GM21529 (cell line): ENCODE data around the gene SH3TC2.

Experiments
- ATAC-seq: cut with Tn5 transposase; IDR thresholded peaks from one replicate; pipeline ENCODE4 v1.9.1; 2021; ENCODE audit not compliant: unreplicated experiment

The SH3TC2 gene

GRCh38 chr5:149030838-149031397 is 31.9 kb downstream of the SH3TC2 start:
- ATAC-seq = no peak

GRCh38 chr5:149030392-149030791 is 32.5 kb downstream of the SH3TC2 start:
- ATAC-seq = no peak

DNA sequence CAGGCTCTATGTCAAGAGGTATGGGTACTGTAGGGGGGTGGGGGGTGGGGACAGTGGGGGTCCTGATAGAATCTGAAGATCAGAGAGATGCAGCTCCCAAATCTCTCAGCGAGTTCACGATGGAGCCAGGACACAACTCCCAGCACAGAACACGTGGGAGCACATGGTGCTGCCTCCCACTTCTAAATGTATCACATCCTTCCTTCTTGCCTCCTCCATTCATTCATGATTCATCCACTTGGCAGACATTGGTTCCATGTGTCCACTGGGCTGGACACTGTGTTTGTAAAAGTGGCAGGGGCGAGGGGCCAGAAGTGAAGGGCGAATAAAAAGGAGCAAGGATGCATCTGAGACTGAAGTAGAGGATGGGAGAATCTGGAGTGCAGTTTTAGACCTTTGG is 33.9 kb downstream of the SH3TC2 start:
- ATAC-seq = no peak

DNA sequence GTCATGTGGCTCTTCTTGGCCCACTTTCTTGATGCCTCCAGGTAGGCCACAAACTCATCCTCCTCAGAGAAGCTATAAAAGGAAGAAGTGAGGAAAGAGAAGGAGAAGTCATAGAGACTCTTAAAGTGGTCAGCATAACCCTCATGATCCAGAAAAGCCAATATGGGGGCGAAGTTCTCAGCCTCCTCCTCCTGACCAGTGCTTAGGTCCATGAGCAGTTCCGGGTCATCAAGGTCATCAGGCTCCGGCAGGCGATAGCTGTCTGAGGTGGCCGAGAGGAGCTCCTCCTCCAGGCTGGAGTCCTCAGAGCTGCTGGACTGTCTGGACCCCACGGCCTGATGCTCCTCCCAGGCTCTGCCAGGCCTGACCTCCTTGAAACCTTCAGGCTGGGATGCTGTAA is 34.7 kb downstream of the SH3TC2 start:
- ATAC-seq = no peak

DNA sequence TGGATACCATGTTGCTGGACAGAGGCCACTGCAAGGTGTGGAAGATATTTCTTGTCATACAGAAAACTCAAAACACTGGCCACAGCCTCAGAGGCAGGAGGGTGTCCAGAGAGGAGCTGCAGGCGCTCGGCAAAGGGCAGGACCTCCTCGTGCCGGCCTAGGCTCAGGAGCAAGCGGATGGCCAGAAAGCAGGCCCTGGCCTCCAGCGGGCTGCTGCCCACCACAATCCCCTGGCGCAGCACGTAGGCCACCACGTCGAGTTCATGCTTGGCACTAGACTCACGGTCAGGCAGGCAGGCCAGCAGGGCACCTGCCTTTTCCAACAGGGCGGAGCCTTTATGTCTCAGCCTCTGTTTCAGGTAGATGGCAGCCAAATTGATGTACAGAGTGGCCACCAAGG is 35.2 kb downstream of the SH3TC2 start:
- no peak for ATAC-seq

DNA sequence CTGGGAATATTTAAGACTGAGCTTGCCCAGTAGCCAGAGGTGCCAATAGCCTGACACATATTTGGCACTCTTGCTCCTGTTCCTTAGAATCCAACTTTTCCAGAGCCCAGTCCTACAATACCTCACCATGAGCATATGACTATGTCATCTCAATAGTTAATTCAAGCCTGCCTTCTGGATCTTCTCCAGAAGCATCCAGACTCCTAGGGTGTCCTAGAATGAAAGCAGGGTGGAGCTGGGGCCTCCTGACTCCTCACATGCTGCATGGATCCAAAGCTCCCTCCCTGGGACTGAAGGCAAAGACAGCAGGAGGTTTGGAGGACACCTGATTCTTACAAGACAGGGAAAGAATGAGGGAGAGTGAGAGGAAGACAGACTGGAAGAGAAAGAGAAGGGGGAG is 37.9 kb downstream of the SH3TC2 start:
- ATAC-seq = no peak

DNA sequence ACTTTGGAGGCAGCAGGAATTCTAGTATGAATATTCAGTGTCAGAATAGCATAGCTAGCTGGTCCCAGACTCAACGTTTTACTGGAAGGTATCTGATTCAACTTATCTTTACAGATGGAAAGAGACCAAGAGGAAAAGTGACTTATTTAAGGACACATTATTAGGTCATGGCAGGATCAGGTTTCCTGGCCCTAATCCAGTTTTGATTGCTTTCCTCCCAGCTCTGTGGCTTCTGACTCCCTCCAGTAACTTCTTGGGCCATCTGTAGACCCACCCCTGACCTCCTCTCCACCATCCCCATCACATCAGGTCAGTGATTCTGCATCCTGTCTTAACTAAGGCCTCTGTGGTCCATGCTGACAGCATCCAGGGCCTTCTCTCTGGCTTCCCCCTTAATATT is 38.4 kb downstream of the SH3TC2 start:
- ATAC-seq = no peak

DNA sequence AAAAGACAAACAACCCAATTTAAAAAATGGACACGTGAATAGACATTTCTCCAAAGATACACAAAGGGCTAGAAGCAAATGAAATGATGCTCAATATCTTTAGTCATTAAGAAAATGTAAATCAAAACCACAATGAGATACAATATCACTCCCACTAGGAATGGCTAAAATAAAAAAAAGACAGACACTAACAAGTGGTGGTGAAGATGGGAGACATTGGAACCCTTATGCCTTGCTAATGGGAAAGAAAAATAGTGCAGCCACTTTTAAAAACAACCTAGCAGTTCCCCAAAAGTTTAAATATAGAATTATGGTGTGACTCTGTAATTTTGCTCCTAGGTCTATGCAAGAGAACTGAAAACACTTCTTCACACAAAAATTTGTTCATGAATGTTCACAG is 40.7 kb downstream of the SH3TC2 start:
- no peak for ATAC-seq

DNA sequence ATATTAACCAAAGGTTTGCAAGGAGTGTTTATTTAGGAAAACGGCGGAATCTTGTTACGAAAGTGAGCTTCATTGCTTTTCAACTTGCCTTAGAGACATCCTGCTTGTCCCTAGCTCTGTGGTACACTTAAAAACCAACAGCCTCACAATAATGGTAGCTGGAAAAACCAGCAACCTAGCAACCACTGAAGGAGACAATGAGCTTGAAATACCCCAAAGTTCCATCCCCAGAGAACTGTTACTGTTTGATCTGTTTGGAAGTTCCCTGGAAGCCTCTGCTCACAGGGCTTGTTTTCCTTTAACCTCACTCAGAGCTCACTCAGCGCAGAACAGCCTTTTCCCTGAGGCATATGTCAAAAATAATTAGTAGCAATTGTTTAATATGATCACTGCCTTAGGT is 43.2 kb downstream of the SH3TC2 start:
- no peak for ATAC-seq

- ATAC-seq = no peak
Measured at GRCh38 chr5:149018909-149019443, 43.9 kb downstream of the SH3TC2 start.

DNA sequence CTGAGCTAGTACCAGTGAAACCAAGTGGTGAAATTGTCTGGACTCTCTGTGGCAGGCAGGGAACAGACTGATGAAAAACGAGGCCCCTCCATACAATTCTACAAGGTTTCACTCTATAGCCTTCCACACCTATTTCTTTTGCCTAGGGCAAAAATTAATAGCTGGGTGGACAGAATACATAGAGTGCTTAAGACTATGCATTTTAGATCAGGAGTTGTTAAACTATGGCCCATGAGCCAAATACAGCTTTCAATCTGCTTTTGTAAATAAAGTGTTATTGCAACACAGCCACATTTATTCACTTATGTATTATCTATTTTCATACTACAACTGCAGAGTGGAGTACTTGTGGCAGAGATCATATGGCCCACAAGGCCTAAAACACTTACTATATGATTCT is 45.2 kb downstream of the SH3TC2 start:
- no peak for ATAC-seq

DNA sequence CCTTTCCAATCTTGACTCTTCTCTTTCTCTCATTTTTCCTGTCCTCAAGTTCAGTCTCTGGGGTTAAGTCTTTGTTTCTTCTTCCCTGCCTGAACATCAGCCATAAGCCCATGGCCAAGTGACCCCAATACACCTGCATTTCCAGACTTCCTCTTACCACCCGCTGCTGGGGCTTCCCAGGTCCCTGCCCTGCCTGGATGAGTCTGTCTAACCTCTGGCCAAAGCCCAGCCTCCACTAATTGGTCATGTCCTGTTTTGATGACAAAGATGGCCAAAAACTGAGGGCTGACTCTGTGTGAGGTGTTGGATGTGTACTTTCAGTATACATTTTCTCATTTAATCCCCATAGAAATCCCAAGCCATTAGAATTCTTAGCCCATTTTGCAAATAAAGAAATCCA is 47.3 kb downstream of the SH3TC2 start:
- no peak for ATAC-seq

DNA sequence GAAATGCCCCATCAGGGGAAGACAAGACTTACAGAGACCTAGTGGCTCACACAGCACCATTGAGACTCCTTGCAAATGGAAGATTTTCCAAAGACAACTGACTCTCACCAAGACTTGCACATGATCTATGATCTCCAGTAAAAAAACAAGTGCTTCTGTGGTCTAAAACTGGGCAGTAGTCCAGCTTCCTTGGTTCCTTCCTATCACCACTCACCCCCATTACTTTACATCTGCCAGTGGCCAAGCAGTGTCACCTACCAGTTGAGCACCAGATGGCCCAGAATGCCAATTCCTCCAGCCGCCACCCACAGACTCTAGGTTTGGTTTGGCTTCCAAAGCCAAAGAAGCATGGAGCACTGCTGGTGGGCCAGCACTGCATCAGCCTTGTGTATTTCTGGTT is 47.7 kb downstream of the SH3TC2 start:
- no peak for ATAC-seq

DNA sequence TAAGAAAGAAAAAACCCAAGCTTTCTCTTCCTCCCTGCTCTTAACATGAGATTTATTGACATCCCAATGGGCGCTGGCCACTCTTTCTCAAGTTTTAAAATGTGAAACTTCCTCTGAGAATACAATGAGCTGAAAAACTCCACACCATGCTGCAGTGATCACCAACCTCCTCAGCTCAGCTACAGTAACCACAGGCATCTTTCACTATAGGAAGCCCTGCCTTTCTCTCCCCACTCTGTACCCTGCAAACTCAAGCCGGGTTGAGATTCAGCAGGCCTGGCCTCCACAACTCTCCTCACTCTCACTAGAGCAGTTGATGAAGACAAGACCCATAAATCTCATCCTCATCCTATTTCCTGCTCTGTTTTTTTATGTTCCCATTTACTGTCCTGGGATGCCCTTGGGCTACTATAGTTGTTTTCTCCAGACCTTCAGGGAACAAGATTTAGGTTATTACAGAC is 48.3 kb downstream of the SH3TC2 start:
- no peak for ATAC-seq

- no peak for ATAC-seq
Measured at GRCh38 chr5:149013796-149014195, 49.1 kb downstream of the SH3TC2 start.

DNA sequence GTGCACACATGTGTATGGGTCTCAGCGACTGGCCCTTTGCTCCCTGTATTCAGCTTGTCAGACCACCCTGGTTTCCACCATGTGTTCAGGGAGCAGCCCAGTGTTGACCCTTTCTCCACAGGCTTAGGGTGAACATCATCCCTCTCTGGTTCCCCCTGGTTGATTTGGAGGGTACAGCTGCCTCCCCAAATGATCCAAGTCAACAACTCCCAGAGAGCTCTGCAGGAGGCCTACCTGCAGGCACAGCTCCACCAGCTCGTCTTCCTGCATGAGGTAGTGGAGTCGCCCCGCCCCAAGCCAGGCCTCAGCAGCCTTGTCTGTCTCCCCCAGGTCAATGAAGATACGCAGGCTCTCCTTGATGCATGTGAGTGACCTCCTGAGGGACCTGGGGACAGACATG is 50.5 kb downstream of the SH3TC2 start:
- no peak for ATAC-seq

- no peak for ATAC-seq
Measured at GRCh38 chr5:149011728-149012127, 51.1 kb downstream of the SH3TC2 start.

GRCh38 chr5:149011084-149011483 is 51.8 kb downstream of the SH3TC2 start:
- no peak for ATAC-seq

GRCh38 chr5:149007174-149007573 is 55.7 kb downstream of the SH3TC2 start:
- ATAC-seq = no peak

DNA sequence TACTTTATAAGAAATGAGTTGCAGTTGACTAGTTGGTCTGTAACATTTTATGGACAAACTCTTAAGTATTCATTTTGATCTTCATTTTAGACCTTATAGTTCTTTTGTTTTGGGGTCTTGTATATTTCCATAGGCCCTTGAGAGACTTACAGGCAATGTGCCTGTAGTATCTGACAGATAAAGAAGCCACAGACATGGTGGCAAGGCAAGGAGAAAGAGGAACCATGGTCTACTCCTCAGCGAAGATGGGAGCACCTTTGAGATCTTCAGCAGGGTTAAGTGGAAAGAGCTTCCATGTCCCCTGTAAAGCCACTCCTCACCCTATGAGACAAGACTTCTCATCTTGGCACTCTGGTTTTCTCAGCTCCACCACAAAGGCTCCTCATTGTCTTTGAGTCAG is 56.4 kb downstream of the SH3TC2 start:
- no peak for ATAC-seq

- ATAC-seq = no peak
Measured at GRCh38 chr5:149005077-149005892, 57.6 kb downstream of the SH3TC2 start.

DNA sequence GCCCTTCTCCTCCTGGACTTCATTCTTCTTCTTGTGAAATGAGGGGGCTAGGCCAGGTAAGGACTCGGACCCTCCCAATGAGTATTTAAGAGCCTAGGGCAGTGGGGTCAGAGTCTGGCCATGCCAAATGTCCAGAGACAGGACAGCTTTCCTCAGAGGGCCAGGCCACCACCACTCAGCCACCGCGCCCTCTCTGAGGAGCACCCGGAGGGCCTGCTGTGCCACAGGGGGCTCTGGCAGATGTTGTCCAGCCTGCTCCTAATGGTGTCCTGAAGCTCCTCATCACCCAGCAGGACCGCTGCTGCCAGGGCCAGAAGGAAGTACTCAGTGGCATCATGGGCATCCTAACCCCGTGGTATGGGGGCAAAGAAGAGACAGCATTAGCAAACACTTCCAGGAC is 58.3 kb downstream of the SH3TC2 start:
- ATAC-seq = no peak
